ENCODE measurements around the gene AK3.

DNA sequence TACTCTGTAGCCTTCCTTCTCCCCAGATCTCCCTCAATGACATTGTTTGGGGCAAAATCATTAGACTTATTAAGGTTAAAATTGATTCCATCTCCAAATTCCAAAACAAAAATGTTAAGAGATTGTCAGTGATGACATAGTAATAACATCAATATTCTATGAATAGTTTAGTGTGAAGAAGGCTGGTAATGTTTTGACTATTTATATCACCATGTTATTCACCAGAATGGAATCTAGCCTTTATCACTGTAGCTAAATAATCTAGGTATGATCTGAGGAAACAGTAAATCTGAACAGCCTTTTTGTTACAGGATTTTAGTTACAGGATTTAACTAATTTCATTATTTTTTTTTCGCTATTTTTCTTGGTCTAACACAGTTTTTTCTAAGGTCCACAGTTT, 79.8 kb downstream of the AK3 start:
- TF ChIP-seq CTCF (IDR thresholded peaks at IDR 0.05), result no peak
- TF ChIP-seq POLR2A (IDR thresholded peaks at IDR 0.05), result no peak

Measured in Peyer's patch (tissue), 4 donors.